Activated T-helper 9 cell treated with anti-CD3 and anti-CD28 coated beads, Interleukin-2, amount 50 U/mL, for 16 hours (primary cell): ENCODE results near the gene KRT13.

Source experiments
- DNase-seq: peaks from one replicate; pipeline ENCODE4 v3.0.0-alpha.2; 2020; ENCODE audit warnings: low read depth

KRT13 gene

GRCh38 chr17:41537614-41537954 is 32.2 kb upstream of the KRT13 start:
- DNase-seq: no peak

- DNase-seq: no peak
Measured at GRCh38 chr17:41536741-41537613, 31.6 kb upstream of the KRT13 start.

- DNase-seq: no peak
Measured at GRCh38 chr17:41535764-41536481, 30.5 kb upstream of the KRT13 start.

DNA sequence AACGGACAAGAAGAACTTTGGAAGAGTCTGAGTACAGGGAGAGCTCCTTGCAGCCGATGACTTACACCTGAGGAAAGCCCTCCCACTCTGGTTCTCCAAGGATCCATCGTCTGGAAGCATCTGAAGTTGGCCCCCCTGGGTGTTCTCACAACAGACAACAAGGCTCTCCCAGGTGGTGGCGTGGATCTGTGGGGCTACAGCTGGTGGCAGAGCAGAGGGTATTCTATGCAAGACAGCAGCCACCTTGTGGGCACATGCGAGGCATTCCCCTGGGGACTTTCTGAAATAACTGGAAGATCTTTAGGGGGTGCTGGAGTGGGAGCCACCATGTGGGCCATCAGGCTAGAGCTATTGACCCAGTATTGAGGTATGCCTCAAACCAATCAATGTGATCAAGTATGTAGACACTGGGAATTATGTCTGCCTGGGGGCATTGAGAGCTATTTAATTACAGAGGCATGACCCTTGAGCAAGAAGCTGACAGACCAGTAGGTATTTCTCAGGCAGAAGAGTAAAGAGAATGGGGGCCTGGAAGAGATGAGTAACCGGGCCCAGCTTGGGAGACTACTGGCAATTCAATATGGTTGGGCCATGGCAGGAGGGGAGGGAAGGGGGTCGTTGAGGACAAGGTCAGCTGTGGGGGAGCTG is 29.6 kb upstream of the KRT13 start:
- no peak for DNase-seq

DNA sequence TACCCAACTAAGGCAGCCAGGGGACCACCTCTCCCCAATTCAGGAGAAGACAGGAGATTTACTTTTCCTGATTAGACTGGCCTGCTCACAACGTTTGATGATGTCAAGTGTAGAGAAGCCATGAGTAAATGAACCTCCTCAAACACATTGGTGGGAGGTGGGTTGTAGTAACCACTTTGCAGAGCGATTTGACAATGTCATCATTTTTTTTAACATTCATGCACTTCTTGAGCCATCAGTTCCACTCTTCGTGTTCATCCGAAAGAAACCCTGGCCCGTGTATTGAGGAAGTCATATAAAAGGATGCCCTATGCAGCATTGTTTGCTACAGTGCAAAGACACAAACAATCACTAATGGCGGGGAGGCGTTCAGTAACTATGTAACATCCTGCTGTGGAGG is 28.2 kb upstream of the KRT13 start:
- DNase-seq: no peak

DNA sequence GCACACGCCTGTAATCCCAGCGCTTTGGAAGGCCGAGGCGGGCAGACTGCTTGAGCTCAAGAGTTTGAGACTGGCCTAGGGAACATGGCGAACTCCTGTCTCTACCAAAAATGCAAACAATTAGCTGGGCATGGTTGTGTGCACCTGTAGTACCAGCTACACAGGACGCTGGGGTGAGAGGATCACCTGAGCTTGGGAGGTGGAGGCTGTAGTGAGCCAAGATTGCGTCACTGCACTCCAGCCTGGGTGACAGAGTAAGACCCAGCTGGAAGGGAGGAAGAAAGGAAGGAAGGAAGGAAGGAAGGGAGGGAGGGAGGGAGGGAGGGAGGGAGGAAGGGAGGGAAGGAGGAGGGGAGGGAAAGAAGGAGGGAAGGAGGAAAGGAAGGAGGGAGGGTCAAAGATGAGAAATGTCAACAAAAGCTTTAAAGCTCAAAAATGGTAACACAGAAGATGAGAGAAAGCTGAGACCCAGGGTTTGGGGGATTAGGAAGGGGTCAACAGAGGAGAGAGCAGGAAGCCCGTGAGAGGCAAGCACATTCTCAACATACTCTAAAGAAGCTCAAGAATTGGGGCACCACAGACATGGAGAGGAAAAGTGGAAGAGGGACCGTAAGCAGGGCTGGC is 27.6 kb upstream of the KRT13 start:
- no peak for DNase-seq

GRCh38 chr17:41531993-41532392 is 26.6 kb upstream of the KRT13 start:
- DNase-seq: no peak

- DNase-seq: no peak
Measured at GRCh38 chr17:41530062-41531048, 24.9 kb upstream of the KRT13 start.

DNA sequence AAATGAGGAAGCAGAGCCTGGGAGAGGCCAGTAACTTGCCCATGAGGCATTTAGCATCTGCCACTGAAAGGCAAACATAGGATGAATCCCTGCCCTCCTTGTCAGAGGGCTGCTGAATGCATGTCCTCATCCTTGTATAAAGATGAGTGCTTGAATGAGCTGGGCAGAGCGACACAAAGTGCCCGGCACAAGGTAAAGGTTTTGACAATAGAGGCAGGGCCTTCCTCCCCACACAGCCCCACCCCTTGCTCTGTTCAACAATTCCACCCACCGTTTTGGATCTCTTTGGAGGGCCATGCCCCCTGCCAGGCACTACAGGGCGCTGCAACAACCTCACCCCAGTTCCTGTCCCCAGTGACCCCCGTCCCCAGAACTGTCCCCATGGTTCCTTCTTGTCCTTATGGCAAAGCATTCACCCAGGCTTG is 24.1 kb upstream of the KRT13 start:
- DNase-seq: no peak

DNA sequence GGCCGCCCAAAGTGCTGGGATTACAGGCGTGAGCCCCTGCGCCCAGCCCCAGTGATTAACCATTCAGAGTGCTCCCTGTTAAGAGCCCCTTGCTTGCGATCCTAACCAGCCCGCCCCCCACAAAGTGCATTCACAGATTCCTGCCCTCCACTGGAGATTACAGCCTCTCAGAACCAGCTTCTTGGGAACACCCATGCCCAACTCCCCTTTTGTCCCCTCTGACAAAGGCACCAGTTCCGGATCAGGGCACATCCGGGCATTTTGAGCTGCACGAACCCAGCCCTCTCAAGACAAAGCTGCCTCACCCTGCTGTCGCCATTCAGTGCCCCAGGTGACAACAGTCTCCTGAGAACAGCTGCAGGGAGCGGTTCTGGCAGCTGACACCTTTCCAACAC is 23.5 kb upstream of the KRT13 start:
- no peak for DNase-seq

GRCh38 chr17:41527063-41528023 is 21.9 kb upstream of the KRT13 start:
- no peak for DNase-seq

DNA sequence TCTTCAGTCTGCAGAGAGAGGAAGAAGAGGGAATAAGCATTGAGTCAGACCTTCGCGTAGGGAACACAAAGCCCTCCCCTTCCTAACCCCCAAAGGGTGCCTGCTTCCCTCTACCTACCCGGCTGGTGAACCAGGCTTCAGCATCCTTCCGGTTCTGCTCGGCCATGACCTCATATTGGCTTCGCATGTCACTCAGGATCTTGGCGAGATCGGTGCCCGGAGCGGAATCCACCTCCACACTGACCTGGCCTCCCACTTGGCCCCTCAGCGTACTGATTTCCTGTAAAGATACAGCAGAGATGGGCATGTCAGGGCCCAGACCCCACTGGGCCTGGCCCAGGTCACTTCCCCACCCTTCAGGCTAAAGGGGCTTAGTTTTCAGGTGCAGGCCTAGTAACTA is 18.8 kb upstream of the KRT13 start:
- DNase-seq: no peak

DNA sequence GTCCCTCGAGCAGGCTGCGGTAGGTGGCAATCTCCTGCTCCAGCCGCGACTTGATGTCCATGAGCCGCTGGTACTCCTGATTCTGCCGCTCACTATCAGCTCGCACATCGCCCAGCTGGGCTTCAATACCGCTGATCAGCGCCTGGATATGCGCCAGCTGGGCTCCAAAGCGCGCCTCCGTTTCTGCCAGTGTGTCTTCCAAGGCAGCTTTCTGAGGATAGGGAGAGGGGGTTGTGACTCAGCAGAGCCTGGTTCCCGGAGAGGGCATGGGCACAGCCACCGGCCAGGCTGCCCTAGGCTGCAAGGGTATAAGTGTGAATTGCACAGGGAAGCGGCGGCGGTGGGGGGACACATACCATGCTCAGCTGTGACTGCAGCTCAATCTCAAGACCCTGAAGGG is 18.4 kb upstream of the KRT13 start:
- no peak for DNase-seq

DNA sequence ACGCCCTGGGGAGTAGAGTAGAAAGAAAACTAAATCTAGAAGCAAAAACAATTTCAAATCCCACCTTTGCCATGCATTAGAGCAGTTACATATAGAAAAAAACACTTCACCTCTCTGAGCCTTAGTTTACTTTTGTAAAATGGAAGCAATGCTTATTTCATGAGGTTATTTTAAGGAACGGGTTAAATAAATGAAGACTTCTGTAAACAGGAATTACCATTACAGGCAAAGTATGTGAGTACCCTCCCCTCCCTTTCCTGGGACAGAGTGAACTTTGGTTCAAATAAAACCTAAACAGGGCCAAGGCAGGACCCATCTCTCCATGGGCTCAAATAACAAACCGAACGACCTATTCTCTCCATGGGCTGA is 17.8 kb upstream of the KRT13 start:
- DNase-seq: no peak

GRCh38 chr17:41522301-41523224 is 17.2 kb upstream of the KRT13 start:
- DNase-seq: no peak

DNA sequence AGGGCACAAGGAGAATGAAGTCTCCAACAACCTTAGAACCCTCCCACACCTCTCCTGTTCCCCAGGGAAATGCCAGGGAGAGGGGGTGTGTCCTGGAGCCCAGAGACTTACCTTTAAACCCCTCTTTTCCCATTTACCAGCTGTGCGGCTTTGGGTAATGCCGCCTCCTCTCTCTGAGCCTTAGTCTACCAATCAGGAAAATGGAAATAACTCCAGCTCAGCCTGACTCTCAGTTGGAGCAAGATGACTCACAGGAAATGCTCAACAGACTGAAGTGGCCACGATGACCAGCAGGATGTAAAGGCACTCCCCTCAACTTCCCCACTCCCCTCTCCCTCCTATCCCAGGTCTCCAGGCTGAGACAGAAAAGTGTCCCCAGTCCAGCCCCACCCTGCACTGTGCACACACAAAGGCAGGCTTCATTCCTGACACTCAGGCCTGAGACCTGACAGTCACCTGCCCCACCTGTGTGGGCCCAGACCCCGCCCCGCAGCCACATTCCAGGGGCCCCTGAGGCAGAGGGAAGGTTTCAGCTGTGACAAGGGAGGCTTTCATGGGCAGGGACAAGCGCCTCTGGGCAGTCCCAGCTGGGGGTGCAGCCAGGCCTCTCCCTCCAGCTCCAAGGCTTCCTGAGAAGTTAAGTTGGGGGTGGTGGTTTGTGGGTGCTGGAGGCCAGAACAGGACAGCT is 16.3 kb upstream of the KRT13 start:
- DNase-seq: no peak

DNA sequence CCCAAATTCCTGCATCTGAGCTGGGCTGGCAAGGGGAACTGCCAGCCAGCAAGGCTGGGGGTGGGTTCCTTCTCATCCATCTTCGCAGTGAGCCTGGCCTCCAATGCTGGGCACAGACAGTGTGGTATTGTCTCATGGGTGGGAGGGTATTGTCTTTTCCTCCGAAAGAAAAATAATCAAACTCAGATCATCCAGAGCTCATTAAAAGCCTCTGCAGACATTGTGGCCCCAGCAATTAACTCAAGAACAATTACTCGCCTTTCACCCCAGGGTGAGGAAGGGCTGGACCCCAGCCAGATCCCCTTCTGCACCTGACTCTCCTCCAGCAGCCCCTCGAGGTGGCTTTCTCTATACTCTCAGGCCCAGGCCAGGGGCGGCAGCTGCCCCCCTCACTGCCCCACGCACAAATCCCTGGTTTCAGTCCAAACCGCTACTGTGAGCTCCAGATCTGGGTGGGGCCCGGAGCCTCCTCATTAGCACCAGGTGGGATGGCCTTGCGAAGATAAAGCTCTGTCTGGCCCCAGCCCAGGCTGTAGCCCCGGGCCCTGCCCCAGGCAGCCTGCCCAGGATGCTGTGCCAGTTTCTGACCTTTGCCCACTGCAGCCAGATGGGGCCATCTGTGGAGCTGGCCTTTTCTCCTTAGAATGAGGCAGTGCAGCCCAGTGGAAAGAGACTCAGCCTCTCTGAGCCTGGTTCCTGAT is 15.6 kb upstream of the KRT13 start:
- DNase-seq: no peak
